K562 (cell line): ENCODE results near the gene MYO1D.

ENCODE experiments used
- ELF2 ChIP-seq: fragments of 250-450 bp; sonication (Bioruptor Pico); IDR thresholded peaks from 2 replicates; pipeline ENCODE4 v1.5.0; 2021; ENCODE audit warnings: mild to moderate bottlenecking
- ELK1 ChIP-seq: sonication (generic); formaldehyde crosslinking; IDR thresholded peaks from 2 replicates; pipeline ENCODE4 v1.8.1; 2022; ENCODE audit warnings: missing genetic modification reagents
- SETDB1 ChIP-seq: IDR thresholded peaks from one replicate; pipeline ENCODE4 v1.6.1; 2012; ENCODE audit warnings: low read length, control low read depth, inconsistent platforms
- ZBTB40 ChIP-seq, 2 experiments: fragments of 450-650 bp in 1 of 2; sonication (generic) in 1 of 2; formaldehyde crosslinking in 1 of 2; IDR thresholded peaks; 2 replicates each; pipeline versions ENCODE4 v1.7.1 to v1.9.0; 2016 to 2022; ENCODE audit warnings: inconsistent platforms in 1 of 2, mild to moderate bottlenecking in 1 of 2, missing genetic modification reagents in 1 of 2
- ZC3H4 ChIP-seq: sonication (generic); formaldehyde crosslinking; IDR thresholded peaks from 2 replicates; pipeline ENCODE4 v1.9.0; 2021; ENCODE audit warnings: missing genetic modification reagents, borderline replicate concordance
- ZNF766 ChIP-seq: fragments of 200-800 bp; sonication (Bioruptor generic); conservative IDR thresholded peaks from 2 replicates; pipeline ENCODE4 v1.6.1; 2016; ENCODE audit warnings: missing genetic modification characterization, missing compliant biosample characterization

GRCh38 chr17:32739722-32740121, 137.2 kb downstream of the MYO1D start:
- TF ChIP-seq ZNF766 (no peak), SETDB1 (no peak), ZC3H4 (no peak), ELK1 (CRISPR knock-in tag) (no peak), ELF2 (CRISPR knock-in tag) (no peak), ZBTB40 (IDR thresholded peaks at IDR 0.05) (no peak), ZBTB40 (CRISPR knock-in tag; IDR thresholded peaks at IDR 0.05) (no peak)
